Measurements from ENCODE around the gene UNC5CL.

UNC5CL gene

DNA sequence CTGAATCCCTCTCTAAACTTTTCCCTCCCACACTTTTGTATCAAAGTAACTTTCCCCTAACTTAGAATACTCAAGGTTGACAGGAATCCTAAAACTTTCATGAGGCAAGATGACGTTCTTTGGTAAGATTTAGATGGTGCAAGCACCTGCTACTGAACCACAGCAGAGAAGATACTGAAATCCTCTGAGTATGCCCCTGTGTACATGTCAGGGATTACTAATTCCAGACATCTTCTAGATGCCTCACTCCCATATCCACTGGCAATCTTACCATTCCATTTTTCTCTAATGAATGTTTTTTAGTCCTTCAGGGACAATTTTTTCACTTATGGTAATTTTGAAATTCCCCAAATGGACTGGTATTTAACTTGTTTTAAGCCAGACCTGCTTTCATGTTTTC is 23.0 kb upstream of the UNC5CL start:
- no peak overlapping the region for H3K4me3 ChIP-seq (ENCODE audit: low read depth, low read length)
- TF ChIP-seq, protein P1, sequence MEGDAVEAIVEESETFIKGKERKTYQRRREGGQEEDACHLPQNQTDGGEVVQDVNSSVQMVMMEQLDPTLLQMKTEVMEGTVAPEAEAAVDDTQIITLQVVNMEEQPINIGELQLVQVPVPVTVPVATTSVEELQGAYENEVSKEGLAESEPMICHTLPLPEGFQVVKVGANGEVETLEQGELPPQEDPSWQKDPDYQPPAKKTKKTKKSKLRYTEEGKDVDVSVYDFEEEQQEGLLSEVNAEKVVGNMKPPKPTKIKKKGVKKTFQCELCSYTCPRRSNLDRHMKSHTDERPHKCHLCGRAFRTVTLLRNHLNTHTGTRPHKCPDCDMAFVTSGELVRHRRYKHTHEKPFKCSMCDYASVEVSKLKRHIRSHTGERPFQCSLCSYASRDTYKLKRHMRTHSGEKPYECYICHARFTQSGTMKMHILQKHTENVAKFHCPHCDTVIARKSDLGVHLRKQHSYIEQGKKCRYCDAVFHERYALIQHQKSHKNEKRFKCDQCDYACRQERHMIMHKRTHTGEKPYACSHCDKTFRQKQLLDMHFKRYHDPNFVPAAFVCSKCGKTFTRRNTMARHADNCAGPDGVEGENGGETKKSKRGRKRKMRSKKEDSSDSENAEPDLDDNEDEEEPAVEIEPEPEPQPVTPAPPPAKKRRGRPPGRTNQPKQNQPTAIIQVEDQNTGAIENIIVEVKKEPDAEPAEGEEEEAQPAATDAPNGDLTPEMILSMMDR (IDR thresholded peaks at IDR 0.05; ENCODE audit: borderline replicate concordance, insufficient read depth, low read depth, low read length), result no peak

DNA sequence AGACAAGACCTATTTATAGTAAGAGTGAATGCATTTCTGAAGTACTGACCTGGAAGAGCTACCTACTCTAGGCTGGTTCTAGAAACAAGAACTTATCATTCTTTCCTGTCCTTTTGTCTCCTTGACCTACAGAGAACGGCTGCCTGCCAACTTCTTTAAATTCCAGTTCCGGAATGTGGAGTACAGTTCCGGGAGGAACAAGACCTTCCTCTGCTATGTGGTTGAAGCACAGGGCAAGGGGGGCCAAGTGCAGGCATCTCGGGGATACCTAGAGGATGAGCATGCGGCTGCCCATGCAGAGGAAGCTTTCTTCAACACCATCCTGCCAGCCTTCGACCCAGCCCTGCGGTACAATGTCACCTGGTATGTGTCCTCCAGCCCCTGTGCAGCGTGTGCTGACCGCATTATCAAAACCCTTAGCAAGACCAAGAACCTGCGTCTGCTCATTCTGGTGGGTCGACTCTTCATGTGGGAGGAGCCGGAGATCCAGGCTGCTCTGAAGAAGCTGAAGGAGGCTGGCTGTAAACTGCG is 22.2 kb upstream of the UNC5CL start:
- TF ChIP-seq, protein P1 (IDR thresholded peaks at IDR 0.05; ENCODE audit: borderline replicate concordance, insufficient read depth, low read depth, low read length), result no peak

DNA sequence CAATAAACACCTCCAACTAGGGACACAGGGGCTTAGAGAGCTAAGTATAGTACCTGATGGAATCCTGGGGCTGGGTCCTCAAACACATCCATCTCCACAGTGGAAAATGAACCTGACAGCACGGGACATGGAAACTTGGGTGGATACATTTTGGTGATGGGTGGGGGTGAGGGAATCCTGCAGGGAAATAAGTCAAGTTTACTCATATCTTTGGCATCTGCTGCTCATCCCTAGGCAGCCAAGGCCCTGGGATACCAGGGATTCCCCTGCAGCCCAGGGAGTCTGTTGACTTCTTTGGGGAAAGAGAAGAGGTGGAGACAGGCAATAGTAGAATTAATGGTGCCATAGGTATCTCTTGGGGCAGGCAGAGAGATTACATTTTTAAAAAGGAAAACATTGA is 20.5 kb upstream of the UNC5CL start:
- no peak overlapping the region for H3K4me3 ChIP-seq (ENCODE audit: low read depth, low read length)
- TF ChIP-seq, protein P1 (IDR thresholded peaks at IDR 0.05; ENCODE audit: borderline replicate concordance, insufficient read depth, low read depth, low read length), result no peak

More for the DNA sequence above, 22.2 kb upstream of the UNC5CL start:
- no peak overlapping the region for H3K4me3 ChIP-seq (ENCODE audit: low read depth, low read length)

DNA sequence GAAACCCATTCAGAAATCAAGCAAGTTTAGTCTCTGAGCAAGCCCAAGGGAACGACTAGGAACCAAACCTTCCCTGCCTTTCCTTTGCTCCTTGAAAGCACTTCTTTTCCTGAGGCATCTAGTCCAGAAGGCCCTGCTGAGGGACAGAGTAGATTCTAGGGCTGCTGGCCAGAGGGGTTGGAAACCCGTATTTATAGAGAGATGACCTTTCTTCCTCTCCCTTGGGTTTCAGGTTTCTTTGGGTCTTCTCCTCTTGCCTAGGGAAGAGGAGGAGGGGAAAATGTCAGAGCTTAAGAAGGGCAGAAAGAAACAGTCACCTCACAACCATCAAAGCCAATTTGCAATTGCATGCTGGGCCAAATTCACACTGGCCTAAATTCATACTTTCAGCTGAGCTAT is 19.8 kb upstream of the UNC5CL start:
- no peak overlapping the region for H3K4me3 ChIP-seq (ENCODE audit: low read depth, low read length)
- TF ChIP-seq, protein P1 (IDR thresholded peaks at IDR 0.05; ENCODE audit: borderline replicate concordance, insufficient read depth, low read depth, low read length), result no peak

DNA sequence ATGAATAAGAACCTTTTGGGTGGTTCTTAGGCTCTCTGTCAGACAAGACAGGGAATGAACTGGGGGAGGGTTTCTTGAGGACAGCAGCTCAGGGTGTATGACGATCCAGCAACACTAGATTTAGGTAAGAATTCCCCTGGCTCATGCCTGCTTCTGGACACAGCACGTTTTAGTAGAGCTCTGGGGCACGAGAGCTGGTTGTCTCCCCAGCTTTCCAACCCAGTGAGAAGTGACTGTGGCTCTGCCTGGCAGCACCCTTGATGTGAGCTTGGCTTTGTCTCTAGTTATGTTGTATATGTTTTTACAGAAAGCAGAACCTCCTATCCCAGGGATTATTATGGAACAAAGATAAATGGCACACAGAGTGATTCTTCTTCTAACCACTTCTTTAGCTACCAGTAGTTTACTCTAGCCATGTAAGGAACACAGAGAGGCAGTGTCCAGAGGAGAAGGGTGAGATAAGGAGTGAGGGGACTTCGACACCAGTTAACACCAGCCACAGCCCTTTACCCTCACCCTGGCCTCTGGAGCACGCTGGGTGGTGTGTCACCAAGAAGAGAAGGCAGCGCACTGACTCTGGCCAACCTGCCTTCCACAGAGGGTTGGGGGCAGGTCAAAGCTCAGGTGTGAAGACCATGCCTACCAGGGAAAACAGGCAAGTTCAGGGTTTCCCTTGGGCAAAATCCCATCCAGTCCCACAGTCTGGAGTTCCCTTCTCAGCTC is 17.9 kb upstream of the UNC5CL start:
- TF ChIP-seq, protein P1 (IDR thresholded peaks at IDR 0.05; ENCODE audit: borderline replicate concordance, insufficient read depth, low read depth, low read length), result no peak
- no peak overlapping the region for H3K4me3 ChIP-seq (ENCODE audit: low read depth, low read length)

DNA sequence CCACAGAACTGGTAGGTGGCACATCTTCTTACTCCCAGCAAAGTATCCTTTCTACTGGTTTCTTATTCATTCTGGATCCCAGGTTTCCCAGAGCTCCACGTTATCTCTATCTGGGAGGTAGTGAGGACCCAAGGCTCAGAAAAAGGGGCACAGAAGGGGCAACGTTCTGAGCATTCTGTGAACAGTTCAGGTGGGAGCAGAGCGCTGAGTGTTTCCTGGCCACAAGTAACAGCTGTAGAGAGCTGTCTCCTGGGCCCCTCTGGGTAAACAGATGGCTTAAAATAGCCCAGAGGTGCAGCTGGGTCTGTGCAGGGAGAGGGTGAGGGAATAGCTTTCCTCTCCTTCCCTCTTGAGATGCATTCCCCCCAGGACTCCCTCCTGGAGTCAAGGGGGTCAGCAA is 16.1 kb upstream of the UNC5CL start:
- TF ChIP-seq, protein P1 (IDR thresholded peaks at IDR 0.05; ENCODE audit: borderline replicate concordance, insufficient read depth, low read depth, low read length), result no peak
- H3K4me3 ChIP-seq (ENCODE audit: low read depth, low read length), result no peak overlapping the region

DNA sequence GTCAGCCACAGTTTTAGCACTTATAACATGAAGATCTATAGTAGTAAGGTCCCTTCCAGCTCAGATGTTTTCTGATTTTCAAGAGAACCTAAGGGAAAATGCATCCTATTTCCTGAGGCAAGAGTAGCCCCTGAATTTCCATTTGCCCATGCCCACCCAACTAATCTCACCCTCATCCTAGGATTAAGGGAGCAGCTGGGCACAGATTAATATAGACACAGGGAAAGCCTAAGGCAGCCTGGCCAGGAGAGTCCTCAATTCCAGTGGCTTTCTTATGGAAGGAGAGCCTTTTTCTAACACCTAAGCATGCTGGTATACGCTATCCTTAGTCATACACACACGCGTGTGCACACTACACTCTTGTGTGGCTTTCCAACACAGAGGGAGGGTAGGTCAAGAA is 15.5 kb upstream of the UNC5CL start:
- H3K4me3 ChIP-seq (ENCODE audit: low read depth, low read length), result no peak overlapping the region
- TF ChIP-seq, protein P1 (IDR thresholded peaks at IDR 0.05; ENCODE audit: borderline replicate concordance, insufficient read depth, low read depth, low read length), result no peak

Measured in GM12875 (cell line).